Activated CD8-positive, alpha-beta memory T cell treated with anti-CD3 and anti-CD28 coated beads, Interleukin-2, amount 50 U/mL, for 24 hours (primary cell): ENCODE measurements around the gene RNU4-1.
"Not testable (repeated sequence)": the region's sequence is repeated elsewhere in the genome, so short reads cannot be mapped to it uniquely, and the experiment has no call there.

Source experiments
- DNase-seq: peaks from one replicate; pipeline ENCODE4 v3.0.0-alpha.2; 2020; ENCODE audit errors: extremely low read depth

RNU4-1 gene

GRCh38 chr12:120292661-120293531, at the start of gene RNU4-1:
Gene RNU4-1, minus strand, starts transcription at chr12:120293237.
- peak; percentile 69 for DNase-seq

- DNase-seq: no peak
These were observed 49.4 kb upstream of the RNU4-1 start for GRCh38 chr12:120342175-120343038.

GRCh38 chr12:120339256-120339655, 46.2 kb upstream of the RNU4-1 start:
- no peak for DNase-seq

GRCh38 chr12:120337730-120338129, 44.7 kb upstream of the RNU4-1 start:
- DNase-seq: no peak

DNA sequence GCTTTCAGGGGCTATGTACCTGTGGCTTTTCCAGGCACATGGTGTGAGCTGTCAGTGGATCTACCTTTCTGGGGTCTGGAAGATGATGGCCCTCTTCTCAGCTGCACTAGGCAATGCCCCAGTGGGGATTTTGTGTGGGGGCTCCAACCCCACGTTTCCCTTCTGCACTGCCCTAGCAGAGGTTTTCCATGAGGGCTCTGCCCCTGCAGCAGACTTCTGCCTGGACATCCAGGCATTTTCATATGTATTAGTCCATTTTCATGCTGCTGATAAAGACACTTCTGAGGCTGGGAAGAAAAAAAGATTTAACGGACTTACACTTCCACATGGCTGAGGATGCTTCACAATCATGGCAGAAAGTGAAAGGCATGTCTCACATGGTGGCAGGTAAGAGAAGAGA, 43.4 kb upstream of the RNU4-1 start:
- not testable (repeated sequence) for DNase-seq

DNA sequence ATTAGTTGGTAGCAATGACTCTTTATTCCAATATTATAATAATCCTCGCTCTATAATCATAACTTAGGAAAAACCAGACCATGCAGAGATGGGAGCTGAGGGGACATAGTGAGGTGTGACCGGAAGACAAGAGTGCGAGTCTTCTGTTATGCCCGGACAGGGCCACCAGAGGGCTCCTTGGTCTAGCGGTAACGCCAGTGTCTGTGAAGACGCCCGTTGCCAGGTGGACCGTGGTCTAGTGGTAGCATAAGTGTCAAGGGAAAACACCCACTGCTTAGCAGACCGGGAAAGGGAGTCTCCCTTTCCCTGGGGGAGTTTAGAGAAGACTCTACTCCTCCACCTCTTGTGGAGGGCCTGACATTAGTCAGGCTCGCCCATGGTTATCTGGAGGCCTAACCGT, 42.4 kb upstream of the RNU4-1 start:
- not testable (repeated sequence) for DNase-seq

GRCh38 chr12:120332523-120332922, 39.5 kb upstream of the RNU4-1 start:
- DNase-seq: no peak

- DNase-seq: no peak
These were observed 39.0 kb upstream of the RNU4-1 start for GRCh38 chr12:120332041-120332440.

- DNase-seq: no peak
These were observed 38.4 kb upstream of the RNU4-1 start for GRCh38 chr12:120331390-120331789.

GRCh38 chr12:120328228-120328627, 35.2 kb upstream of the RNU4-1 start:
- no peak for DNase-seq

- no peak for DNase-seq
These were observed 34.6 kb upstream of the RNU4-1 start, which contains the start of gene PLA2G1B for GRCh38 chr12:120327593-120327992. Gene PLA2G1B, minus strand, starts transcription at chr12:120327779. Its CDS starts 26 bp downstream, at chr12:120327753.

DNA sequence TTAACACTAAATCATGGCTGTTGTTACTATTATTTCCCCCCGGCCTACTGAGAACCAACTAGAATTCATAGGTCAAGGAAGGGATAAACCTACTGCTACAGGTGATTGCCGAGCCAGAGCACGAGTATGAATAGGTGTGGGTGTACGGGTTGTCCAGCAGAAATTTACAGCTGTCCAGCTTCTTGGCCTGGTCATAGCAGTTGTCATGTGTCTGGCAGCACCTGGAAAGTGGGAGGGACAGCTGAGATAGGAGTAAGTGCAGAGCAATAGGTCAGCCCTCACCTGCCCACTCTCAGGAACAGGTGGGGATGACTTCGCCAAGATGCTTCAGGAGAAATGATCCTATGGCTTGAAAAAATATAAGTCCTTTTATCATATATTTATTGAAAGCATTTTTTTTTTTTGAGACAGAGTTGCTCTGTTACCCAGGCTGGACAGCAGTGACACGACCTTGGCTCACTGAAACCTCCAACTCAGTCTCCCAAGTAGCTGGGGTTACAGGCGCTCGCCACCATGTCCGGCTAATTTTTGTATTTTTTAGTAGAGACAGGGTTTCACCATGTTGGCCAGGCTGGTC, 31.9 kb upstream of the RNU4-1 start:
- no peak for DNase-seq

DNA sequence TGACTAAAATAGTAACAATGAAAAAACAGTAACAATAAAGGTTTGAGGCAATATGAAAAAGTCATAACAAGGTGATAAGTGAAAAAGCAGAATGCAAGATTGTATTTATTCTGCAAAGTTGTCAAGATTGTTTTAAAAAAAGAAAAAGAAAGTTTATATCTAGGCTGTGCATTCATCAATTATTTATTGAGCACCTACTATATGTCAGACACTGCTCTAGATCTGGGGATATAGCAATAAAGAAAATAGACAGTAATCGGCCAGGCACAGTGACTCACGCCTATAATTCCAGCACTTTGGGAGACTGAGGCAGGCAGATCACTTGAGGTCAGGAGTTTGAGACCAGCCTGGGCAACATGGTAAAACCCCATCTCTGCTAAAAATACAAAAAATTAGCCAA, 30.7 kb upstream of the RNU4-1 start:
- no peak for DNase-seq

DNA sequence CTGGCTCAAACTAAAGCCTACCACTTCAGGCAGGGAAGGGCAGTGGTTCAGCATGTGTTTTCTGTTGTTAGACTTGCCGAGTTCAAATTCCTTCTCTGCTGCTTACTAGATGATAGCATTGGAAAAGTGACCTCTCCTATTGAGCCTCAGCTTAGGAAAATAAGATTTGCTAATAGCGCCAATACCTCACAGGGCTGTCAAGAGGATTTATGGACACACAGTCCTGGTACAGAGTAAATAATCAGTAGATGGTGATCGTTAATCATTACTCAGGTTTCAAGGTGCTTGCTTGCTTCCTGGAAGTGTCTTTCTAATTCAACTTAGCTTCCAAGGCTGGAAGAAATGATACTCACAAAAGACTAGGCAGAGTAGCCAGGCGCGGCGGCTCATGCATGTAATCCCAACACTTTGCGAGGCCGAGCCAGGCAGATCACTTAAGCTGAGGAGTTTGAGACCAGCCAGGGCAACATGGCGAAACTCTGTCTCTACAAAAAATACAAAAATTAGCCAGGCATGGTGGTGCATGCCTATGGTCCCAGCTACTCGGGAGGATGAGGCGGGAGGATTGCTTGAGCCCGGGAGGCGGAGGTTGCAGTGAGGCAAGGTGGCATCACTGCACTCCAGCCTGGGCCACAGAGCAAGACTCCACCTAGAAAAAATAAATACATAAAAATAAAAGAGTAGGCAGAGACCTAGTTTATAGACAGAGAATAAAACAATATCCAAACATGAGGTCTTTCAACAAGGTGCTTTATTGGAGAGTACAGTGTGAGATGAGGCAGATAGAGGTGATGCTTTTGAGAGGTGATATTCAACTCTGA, 28.6 kb upstream of the RNU4-1 start:
- no peak for DNase-seq

GRCh38 chr12:120317224-120318105, 24.4 kb upstream of the RNU4-1 start:
- DNase-seq: peak; percentile 100

GRCh38 chr12:120316798-120317223, 23.8 kb upstream of the RNU4-1 start:
- DNase-seq: no peak

GRCh38 chr12:120314220-120314619, 21.2 kb upstream of the RNU4-1 start:
- no peak for DNase-seq

DNA sequence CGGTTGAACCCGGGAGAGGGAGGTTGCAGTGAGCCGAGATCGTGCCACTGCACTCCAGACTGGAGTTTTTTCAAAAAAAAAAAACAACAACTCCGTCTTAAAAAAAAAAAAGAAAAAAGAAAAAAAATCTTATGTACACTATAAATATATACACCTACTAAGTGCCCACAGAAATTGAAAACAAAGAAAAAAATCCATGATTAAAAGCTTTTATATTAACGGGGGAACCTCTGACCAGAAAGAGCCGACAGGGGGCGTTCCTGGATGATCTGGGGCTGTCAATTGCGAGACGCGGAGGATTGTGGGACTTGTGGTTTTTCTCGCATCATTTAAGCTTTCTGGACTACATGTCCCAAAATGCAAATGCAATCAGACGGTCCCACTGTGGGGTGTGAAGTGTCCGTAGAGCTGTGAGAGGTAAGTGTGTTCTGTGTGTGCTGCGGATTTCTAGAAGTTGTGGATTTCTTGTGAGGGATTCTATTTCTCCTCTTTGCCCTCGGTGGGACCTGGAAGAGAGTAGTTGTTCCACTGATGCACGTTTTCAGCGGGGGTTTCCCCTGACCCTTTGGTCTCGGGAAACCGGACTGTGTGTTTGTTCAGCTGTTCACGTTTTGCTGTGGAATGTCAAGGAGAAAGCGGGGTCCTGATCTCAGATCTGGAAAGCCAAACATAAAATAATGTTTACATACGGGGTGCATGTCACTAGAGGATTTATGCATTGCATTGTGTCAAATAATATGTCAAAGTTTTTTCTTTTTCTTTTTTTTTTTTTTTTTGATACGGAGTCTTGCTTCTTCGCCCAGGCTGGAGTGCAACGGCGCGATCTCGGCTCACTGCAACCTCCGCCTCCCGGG, 9.2 kb upstream of the RNU4-1 start, which contains the start of gene SIRT4:
TSS of gene SIRT4 (plus strand) at position 360 of the 854 bp plus-strand sequence. CDS start 1,241 bp downstream, outside the sequence.
- peak; percentile 78 for DNase-seq

DNA sequence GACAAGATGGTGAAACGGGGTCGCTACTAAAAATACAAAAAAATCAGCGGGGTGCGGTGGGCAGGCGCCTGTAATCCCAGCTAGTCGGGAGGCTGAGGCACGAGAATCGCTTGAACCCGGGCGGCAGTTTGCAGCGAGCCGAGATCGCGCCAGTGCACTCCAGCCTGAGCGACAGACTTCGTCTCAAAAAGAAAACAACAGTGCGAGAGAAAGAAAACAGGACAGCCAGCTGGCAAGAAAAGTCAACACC, 701 bp downstream of the RNU4-1 start:
- no peak for DNase-seq
